Right lobe of liver (tissue), 6 donors: ENCODE data around the gene IFNW1. TPM values are rescaled to one million over a fixed set of nuclear protein-coding genes. Genes with fewer than 3 reads are reported as not detected.
"Not testable (repeated sequence)": the region's sequence is repeated elsewhere in the genome, so short reads cannot be mapped to it uniquely, and the experiment has no call there.

ENCODE experiments used
- ATAC-seq, 4 donors: fragments of 200-7000 bp; cut with Tn5 transposase; one replicate each; pipeline ENCODE4 v1.9.1; 2020; ENCODE audit warnings: mild to moderate bottlenecking in 4 of 4, moderate library complexity in 4 of 4
- DNase-seq, 3 donors: peaks; one replicate each; pipeline ENCODE4 v3.0.0-alpha.2; 2020
- H3K27ac ChIP-seq, 3 donors: fragments of 200-600 bp; one replicate each; pipeline ENCODE4 v1.8.0; 2022
- H3K27me3 ChIP-seq, 2 donors: fragments of 200-600 bp; one replicate each; pipeline ENCODE4 v1.8.0; 2022
- H3K36me3 ChIP-seq, 4 donors: fragments of 200-600 bp; sonication (generic) in 1 of 4; one replicate each; pipeline versions ENCODE4 v1.5.1 to v1.8.0; 2017 to 2022; ENCODE audit warnings: control low read depth in 1 of 4
- H3K4me1 ChIP-seq, 4 donors: fragments of 200-600 bp; sonication (generic) in 1 of 4; one replicate each; pipeline versions ENCODE4 v1.5.1 to v1.8.0; 2017 to 2022; ENCODE audit warnings: control low read depth in 1 of 4
- H3K4me3 ChIP-seq, 3 donors: fragments of 200-600 bp; one replicate each; pipeline ENCODE4 v1.8.0; 2022
- H3K9me3 ChIP-seq, 4 donors: fragments of 200-600 bp; sonication (generic) in 1 of 4; one replicate each; pipeline versions ENCODE4 v1.5.1 to v1.8.0; 2017 to 2022; ENCODE audit warnings: control low read depth in 1 of 4
- POLR2A ChIP-seq: fragments of 450-650 bp; IDR thresholded peaks from one replicate; pipeline ENCODE4 v1.6.1; 2017; ENCODE audit warnings: antibody characterized with exemption, mild to moderate bottlenecking
- WGBS: methylation state at CpG from one replicate; pipeline ENCODE4 v1.1.6; 2018; ENCODE audit warnings: low coverage, low lambda C conversion rate; ENCODE audit not compliant: insufficient coverage; ENCODE audit errors: missing lambda C conversion rate; 5-methylcytosine and 5-hydroxymethylcytosine counted together
- intact Hi-C, 2 donors: fragments of 100-400 bp; cut with DNase I; formaldehyde crosslinking; loops; one replicate each; pipeline versions ENCODE4 v1.11.2 to v1.14.1; 2022
- total RNA-seq, 6 experiments: library from RNA; depleted of rRNA in 2 of 6; stranded (reverse); fragments of >200 nt in 2 of 6; fragmentation: NEBNext Ultra II Directional in 3 of 6; extraction: Animal tissue kit (Norgen Biotek cat#: 25700) in 3 of 6; gene quantifications; one replicate each; pipeline versions ENCODE4 v1.1.0 to v1.2.4, GENCODE V29; 2016 to 2023
- TF ChIP-seq, protein P1 (sequence below), 4 donors: fragments of 200-600 bp in 3 of 4; fragments of 450-650 bp in 1 of 4; IDR thresholded peaks; one replicate each; pipeline versions ENCODE4 v1.5.1 to v1.8.0; 2016 to 2022; ENCODE audit warnings: antibody characterized with exemption in 4 of 4, mild to moderate bottlenecking in 2 of 4
- donor health status: DM: no; HTN: yes; CAD: no.
- donor health status: DM: no; HTN: no; CAD: no.
- donor health status: DM: no; HTN: no; CAD: no.
- donor health status: DM: no; HTN: yes; CAD: no.
- donor health status: DM: no; HTN: yes; CAD: no.

IFNW1 gene
- total RNA-seq, 6 experiments from 2014 or later, result not detected

DNA sequence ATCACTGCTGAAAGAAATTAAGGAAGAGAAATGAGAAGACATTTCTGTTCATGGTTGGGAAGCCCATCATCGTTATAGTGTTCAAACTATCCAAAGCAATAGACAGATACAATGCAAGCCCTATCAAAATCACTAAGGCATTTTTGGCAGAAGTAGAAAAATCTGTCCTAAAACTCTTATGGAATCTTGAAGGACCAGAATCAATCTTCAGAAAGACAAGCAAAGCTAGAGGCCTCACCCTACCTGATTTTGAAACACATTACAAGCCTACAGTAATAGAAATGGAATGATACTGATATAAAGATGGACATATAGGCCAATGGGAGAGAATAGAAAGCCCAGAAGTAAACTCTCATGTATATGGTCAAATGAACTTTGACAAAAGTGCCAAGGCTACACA lies 29.7 kb upstream of the IFNW1 start:
- DNase-seq (no peak), ATAC-seq (no peak)
- TF ChIP-seq, protein P1, sequence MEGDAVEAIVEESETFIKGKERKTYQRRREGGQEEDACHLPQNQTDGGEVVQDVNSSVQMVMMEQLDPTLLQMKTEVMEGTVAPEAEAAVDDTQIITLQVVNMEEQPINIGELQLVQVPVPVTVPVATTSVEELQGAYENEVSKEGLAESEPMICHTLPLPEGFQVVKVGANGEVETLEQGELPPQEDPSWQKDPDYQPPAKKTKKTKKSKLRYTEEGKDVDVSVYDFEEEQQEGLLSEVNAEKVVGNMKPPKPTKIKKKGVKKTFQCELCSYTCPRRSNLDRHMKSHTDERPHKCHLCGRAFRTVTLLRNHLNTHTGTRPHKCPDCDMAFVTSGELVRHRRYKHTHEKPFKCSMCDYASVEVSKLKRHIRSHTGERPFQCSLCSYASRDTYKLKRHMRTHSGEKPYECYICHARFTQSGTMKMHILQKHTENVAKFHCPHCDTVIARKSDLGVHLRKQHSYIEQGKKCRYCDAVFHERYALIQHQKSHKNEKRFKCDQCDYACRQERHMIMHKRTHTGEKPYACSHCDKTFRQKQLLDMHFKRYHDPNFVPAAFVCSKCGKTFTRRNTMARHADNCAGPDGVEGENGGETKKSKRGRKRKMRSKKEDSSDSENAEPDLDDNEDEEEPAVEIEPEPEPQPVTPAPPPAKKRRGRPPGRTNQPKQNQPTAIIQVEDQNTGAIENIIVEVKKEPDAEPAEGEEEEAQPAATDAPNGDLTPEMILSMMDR (IDR thresholded peaks at IDR 0.05), result no peak
- H3K4me1 ChIP-seq, result no peaks in the 10 kb centered on the region
- WGBS, result 20% methylated on average over 1 of the region's 1 CpG
- H3K36me3 ChIP-seq, result no peaks in the 10 kb centered on the region
- no peaks in the 10 kb centered on the region for H3K9me3 ChIP-seq
- intact Hi-C loops, result no loop called here
- H3K27ac ChIP-seq, result no peak overlapping the region
- no peak overlapping the region for H3K4me3 ChIP-seq
- H3K27me3 ChIP-seq, result no peaks in the 10 kb centered on the region

DNA sequence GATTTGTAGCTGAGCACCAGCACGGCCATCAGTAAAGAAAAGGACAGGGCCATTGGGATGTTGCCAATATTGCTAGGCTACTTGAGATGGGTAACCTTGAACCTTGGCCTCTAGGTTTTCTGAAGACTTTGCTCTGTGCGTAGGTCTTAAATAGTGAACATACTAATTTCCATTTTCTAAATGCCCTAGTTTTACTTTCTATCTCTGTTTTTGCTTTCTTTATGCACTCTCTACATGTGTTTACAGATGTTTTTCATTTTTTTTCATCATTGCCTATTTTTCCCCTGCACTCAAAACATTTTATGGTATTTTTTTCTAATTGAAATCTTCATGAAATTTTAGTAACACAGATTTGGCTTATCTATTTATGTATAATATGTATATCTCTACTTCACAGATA lies 24.9 kb upstream of the IFNW1 start, which contains the start of gene IFNA21:
IFNA21 (minus strand) TSS at position 101 of the 400 bp plus-strand sequence; CDS start at position 53, 48 bp downstream.
- H3K4me1 ChIP-seq, DNase-seq, H3K4me3 ChIP-seq, H3K27me3 ChIP-seq, H3K36me3 ChIP-seq, H3K27ac ChIP-seq, H3K9me3 ChIP-seq, ATAC-seq, intact Hi-C loops: not testable (repeated sequence)
- WGBS, result 60% methylated on average over 1 of the region's 2 CpGs

DNA sequence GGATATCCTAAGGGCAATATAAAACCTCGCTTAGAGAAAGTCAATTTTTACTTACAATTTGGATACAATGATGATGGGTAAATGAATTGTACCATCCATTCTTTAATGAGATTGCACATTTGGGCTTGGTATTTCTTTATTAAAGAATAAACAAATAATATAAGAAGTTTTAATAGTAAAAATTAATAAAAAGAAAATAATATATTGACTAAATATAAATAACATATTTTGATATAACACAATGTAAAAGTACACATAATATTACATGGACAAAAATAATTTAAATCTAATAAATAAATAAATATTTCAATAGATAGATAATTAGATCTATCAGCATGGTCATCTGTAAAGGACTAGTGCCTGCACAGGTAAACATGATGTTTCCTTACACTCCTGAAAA lies 23.9 kb upstream of the IFNW1 start:
- Histone ChIP-seq H3K4me1 (no peaks in the 10 kb centered on the region), H3K4me3 (no peak overlapping the region), H3K27me3 (no peaks in the 10 kb centered on the region), H3K9me3 (no peaks in the 10 kb centered on the region), H3K27ac (no peak overlapping the region), H3K36me3 (no peaks in the 10 kb centered on the region)
- intact Hi-C loops, result no loop called here
- WGBS, result 60% methylated on average over 1 of the region's 1 CpG
- no peak for ATAC-seq
- no peak for TF ChIP-seq POLR2A
- TF ChIP-seq, protein P1 (IDR thresholded peaks at IDR 0.05), result no peak
- no peak for DNase-seq

DNA sequence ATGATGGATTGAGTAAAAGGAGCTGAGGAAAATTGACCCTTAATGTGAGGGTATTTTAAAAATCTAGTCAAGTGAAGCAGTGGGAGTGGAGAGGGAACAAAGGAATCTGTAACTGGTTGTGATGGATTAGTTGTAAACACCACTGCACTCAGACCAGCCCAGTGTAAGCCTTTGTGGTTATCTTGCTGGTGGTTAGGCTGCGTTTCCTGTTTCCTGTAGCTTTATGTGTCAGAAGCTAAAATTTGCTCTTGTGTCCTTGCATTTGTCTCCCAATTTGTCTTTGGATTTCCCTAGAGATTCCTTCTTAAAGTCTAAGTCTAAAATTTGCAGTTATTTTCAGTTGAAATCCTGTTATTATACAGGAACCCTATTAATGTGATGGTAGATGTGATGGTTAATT lies 18.5 kb upstream of the IFNW1 start:
- intact Hi-C loops, result no loop called here
- Histone ChIP-seq H3K36me3 (no peaks in the 10 kb centered on the region), H3K4me1 (no peaks in the 10 kb centered on the region), H3K27me3 (no peaks in the 10 kb centered on the region), H3K27ac (no peak overlapping the region), H3K4me3 (no peak overlapping the region), H3K9me3 (no peaks in the 10 kb centered on the region)
- no peak for ATAC-seq
- TF ChIP-seq POLR2A, result no peak
- TF ChIP-seq, protein P1 (IDR thresholded peaks at IDR 0.05), result no peak
- DNase-seq, result no peak
- WGBS, result 8% methylated on average over 1 of the region's 1 CpG

DNA sequence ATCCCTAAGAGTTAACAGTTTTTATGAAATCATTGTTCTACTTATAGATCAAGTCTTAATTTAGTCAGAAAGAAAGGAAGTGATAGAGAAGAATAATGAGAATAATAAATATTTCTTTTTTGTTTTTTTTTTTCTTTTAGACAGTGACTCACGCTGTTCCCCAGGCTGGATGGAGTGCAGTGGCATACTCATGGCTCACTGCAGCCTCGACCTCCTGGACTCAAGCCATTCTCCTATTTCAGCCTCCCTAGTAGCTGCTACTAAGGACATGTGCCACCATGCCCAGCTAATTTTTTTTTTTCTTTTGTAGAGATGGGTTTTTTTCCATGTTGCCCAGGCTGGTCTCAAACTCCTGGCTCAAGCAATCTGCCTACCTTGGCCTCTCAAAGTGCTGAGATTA lies 13.9 kb upstream of the IFNW1 start:
- Histone ChIP-seq H3K4me3 (no peak overlapping the region), H3K4me1 (no peaks in the 10 kb centered on the region), H3K36me3 (no peaks in the 10 kb centered on the region), H3K9me3 (no peaks in the 10 kb centered on the region), H3K27ac (no peak overlapping the region), H3K27me3 (no peaks in the 10 kb centered on the region)
- intact Hi-C loops, result no loop called here
- no peak for ATAC-seq
- WGBS, result 36% methylated on average over 2 of the region's 2 CpGs
- TF ChIP-seq POLR2A, result no peak
- DNase-seq, result no peak
